ENCODE measurements around the gene BPIFA2. TPM values are rescaled to one million over a fixed set of nuclear protein-coding genes. Genes with fewer than 3 reads are reported as not detected.
"Not testable (repeated sequence)": the region's sequence is repeated elsewhere in the genome, so short reads cannot be mapped to it uniquely, and the experiment has no call there.

The BPIFA2 gene
- total RNA-seq (2012; rRNA removed) = not detected in 2 replicates

GRCh38 chr20:33167859-33168258 lies at the start of gene BPIFA2:
BPIFA2 (plus strand) TSS chr20:33168159; CDS start chr20:33169146, 987 bp downstream.
- Histone ChIP-seq H3K9ac (ENCODE audit: low read depth, low read length) (no peak within 1 kb of the TSS), H3K4me2 (ENCODE audit: low read length) (no peak within 1 kb of the TSS), H3K4me3 (ENCODE audit: low read length) (no peak within 1 kb of the TSS), H3K9me3 (replicated peaks; ENCODE audit: low read length) (peaks cover 6% of the 10 kb centered on the region), H3K36me3 (ENCODE audit: insufficient read depth, low read length) (no peaks in the 10 kb centered on the region), H3K4me1 (ENCODE audit: control insufficient read depth, insufficient read depth, low read length) (no peaks in the 10 kb centered on the region), H3K27me3 (ENCODE audit: control insufficient read depth, insufficient read depth, low read length) (peaks cover 2% of the 10 kb centered on the region)

- no peaks in the 10 kb centered on the region for H3K36me3 ChIP-seq (ENCODE audit: insufficient read depth, low read length)
- no peak overlapping the region for H3K9ac ChIP-seq (ENCODE audit: low read depth, low read length)
- H3K4me3 ChIP-seq (ENCODE audit: low read length) = no peak overlapping the region
- H3K27me3 ChIP-seq (ENCODE audit: control insufficient read depth, insufficient read depth, low read length) = peaks cover 2% of the 10 kb centered on the region
- H3K4me2 ChIP-seq (ENCODE audit: low read length) = no peak overlapping the region
- no peaks in the 10 kb centered on the region for H3K4me1 ChIP-seq (ENCODE audit: control insufficient read depth, insufficient read depth, low read length)
- H3K9me3 ChIP-seq (replicated peaks; ENCODE audit: low read length) = no peaks in the 10 kb centered on the region
These were observed 47.9 kb upstream of the BPIFA2 start for GRCh38 chr20:33119725-33120720.

GRCh38 chr20:33120934-33121333 lies 47.0 kb upstream of the BPIFA2 start:
- H3K4me2 ChIP-seq (ENCODE audit: low read length) = no peak overlapping the region
- no peak overlapping the region for H3K4me3 ChIP-seq (ENCODE audit: low read length)
- H3K9me3 ChIP-seq (replicated peaks; ENCODE audit: low read length) = no peaks in the 10 kb centered on the region
- no peak overlapping the region for H3K9ac ChIP-seq (ENCODE audit: low read depth, low read length)
- H3K36me3 ChIP-seq (ENCODE audit: insufficient read depth, low read length) = no peaks in the 10 kb centered on the region
- no peaks in the 10 kb centered on the region for H3K4me1 ChIP-seq (ENCODE audit: control insufficient read depth, insufficient read depth, low read length)
- peaks cover 7% of the 10 kb centered on the region for H3K27me3 ChIP-seq (ENCODE audit: control insufficient read depth, insufficient read depth, low read length)

- not testable (repeated sequence) for H3K36me3 ChIP-seq (ENCODE audit: insufficient read depth, low read length); H3K9me3 ChIP-seq (replicated peaks; ENCODE audit: low read length); H3K4me3 ChIP-seq (ENCODE audit: low read length); H3K9ac ChIP-seq (ENCODE audit: low read depth, low read length); H3K4me1 ChIP-seq (ENCODE audit: control insufficient read depth, insufficient read depth, low read length); H3K4me2 ChIP-seq (ENCODE audit: low read length)
- H3K27me3 ChIP-seq (ENCODE audit: control insufficient read depth, insufficient read depth, low read length) = peaks cover 16% of the 10 kb centered on the region
These were observed 45.7 kb upstream of the BPIFA2 start for GRCh38 chr20:33122297-33122696.

- Histone ChIP-seq H3K36me3 (ENCODE audit: insufficient read depth, low read length) (no peaks in the 10 kb centered on the region), H3K4me1 (ENCODE audit: control insufficient read depth, insufficient read depth, low read length) (no peaks in the 10 kb centered on the region), H3K27me3 (ENCODE audit: control insufficient read depth, insufficient read depth, low read length) (peaks cover 26% of the 10 kb centered on the region), H3K4me3 (ENCODE audit: low read length) (no peak overlapping the region), H3K9ac (ENCODE audit: low read depth, low read length) (no peak overlapping the region), H3K9me3 (replicated peaks; ENCODE audit: low read length) (no peaks in the 10 kb centered on the region), H3K4me2 (ENCODE audit: low read length) (no peak overlapping the region)
These were observed 43.7 kb upstream of the BPIFA2 start for GRCh38 chr20:33124261-33124660.

DNA sequence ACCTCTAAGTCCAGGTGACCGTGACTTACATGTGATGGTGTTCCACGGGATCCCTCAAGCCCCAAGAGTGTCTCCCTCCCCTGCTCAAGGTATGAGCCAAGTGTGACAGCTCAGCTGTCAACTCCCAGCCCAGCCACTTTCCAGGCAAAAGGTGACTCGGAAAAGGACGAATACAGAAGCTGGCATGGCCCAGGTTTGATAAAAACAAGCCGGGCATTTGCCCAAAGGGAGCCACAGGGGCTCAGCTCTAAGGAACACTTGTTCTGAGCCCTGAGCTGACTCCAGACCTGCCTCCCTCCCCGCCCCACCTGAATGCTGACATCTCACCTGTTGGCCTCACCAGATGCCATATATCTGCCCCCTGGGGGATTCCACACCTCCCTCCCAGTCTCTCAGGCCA lies 43.0 kb upstream of the BPIFA2 start:
- Histone ChIP-seq H3K4me2 (ENCODE audit: low read length) (no peak overlapping the region), H3K36me3 (ENCODE audit: insufficient read depth, low read length) (no peaks in the 10 kb centered on the region), H3K4me3 (ENCODE audit: low read length) (no peak overlapping the region), H3K9me3 (replicated peaks; ENCODE audit: low read length) (no peaks in the 10 kb centered on the region), H3K27me3 (ENCODE audit: control insufficient read depth, insufficient read depth, low read length) (peaks cover 27% of the 10 kb centered on the region), H3K9ac (ENCODE audit: low read depth, low read length) (no peak overlapping the region), H3K4me1 (ENCODE audit: control insufficient read depth, insufficient read depth, low read length) (no peaks in the 10 kb centered on the region)

- no peaks in the 10 kb centered on the region for H3K36me3 ChIP-seq (ENCODE audit: insufficient read depth, low read length)
- H3K9me3 ChIP-seq (replicated peaks; ENCODE audit: low read length) = no peaks in the 10 kb centered on the region
- no peak overlapping the region for H3K4me3 ChIP-seq (ENCODE audit: low read length)
- no peak overlapping the region for H3K9ac ChIP-seq (ENCODE audit: low read depth, low read length)
- H3K4me1 ChIP-seq (ENCODE audit: control insufficient read depth, insufficient read depth, low read length) = no peaks in the 10 kb centered on the region
- H3K4me2 ChIP-seq (ENCODE audit: low read length) = no peak overlapping the region
- H3K27me3 ChIP-seq (ENCODE audit: control insufficient read depth, insufficient read depth, low read length) = peaks cover 33% of the 10 kb centered on the region
These were observed 42.0 kb upstream of the BPIFA2 start for GRCh38 chr20:33125983-33126382.

- no peak overlapping the region for H3K4me3 ChIP-seq (ENCODE audit: low read length)
- no peaks in the 10 kb centered on the region for H3K9me3 ChIP-seq (replicated peaks; ENCODE audit: low read length)
These were observed 40.4 kb upstream of the BPIFA2 start for GRCh38 chr20:33127422-33128097.

GRCh38 chr20:33130568-33131061 lies 37.3 kb upstream of the BPIFA2 start:
- Histone ChIP-seq H3K4me1 (ENCODE audit: control insufficient read depth, insufficient read depth, low read length) (no peaks in the 10 kb centered on the region), H3K36me3 (ENCODE audit: insufficient read depth, low read length) (no peaks in the 10 kb centered on the region), H3K4me2 (ENCODE audit: low read length) (no peak overlapping the region), H3K4me3 (ENCODE audit: low read length) (no peak overlapping the region), H3K9ac (ENCODE audit: low read depth, low read length) (no peak overlapping the region), H3K9me3 (replicated peaks; ENCODE audit: low read length) (no peaks in the 10 kb centered on the region), H3K27me3 (ENCODE audit: control insufficient read depth, insufficient read depth, low read length) (peaks cover 36% of the 10 kb centered on the region)

More at GRCh38 chr20:33127422-33128097, 40.4 kb upstream of the BPIFA2 start:
- Histone ChIP-seq H3K9ac (ENCODE audit: low read depth, low read length) (no peak overlapping the region), H3K36me3 (ENCODE audit: insufficient read depth, low read length) (no peaks in the 10 kb centered on the region), H3K27me3 (ENCODE audit: control insufficient read depth, insufficient read depth, low read length) (peaks cover 39% of the 10 kb centered on the region), H3K4me2 (ENCODE audit: low read length) (no peak overlapping the region), H3K4me1 (ENCODE audit: control insufficient read depth, insufficient read depth, low read length) (no peaks in the 10 kb centered on the region)

DNA sequence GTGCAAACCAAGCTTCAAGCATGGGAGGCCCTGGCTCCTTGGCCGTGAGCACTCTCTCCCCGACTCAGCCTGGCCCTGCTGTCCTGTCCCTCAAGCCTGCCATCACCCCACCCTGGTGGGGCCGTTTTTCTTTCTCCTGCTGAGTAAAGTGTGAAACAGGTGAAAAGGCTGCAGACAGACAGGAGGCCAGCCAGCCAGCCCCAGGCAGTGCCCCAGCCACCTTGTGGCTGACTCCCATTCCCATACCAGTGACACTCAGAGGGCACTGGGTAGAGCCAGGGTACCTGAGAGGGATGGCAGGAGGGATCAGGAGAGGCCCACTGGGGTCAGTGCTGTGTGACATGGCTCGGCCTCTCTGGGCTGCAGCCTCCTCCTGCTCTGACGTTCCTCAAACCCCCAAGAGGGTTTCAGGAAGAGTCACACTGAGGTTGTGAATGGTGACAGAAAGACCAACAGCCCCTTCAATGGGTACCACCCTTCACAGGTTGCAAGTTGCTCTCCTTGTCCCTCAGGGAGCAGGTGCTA lies 35.9 kb upstream of the BPIFA2 start:
- Histone ChIP-seq H3K9me3 (replicated peaks; ENCODE audit: low read length) (no peaks in the 10 kb centered on the region), H3K4me3 (ENCODE audit: low read length) (no peak overlapping the region), H3K4me1 (ENCODE audit: control insufficient read depth, insufficient read depth, low read length) (no peaks in the 10 kb centered on the region), H3K4me2 (ENCODE audit: low read length) (no peak overlapping the region), H3K36me3 (ENCODE audit: insufficient read depth, low read length) (no peaks in the 10 kb centered on the region), H3K9ac (ENCODE audit: low read depth, low read length) (no peak overlapping the region), H3K27me3 (ENCODE audit: control insufficient read depth, insufficient read depth, low read length) (peaks cover 27% of the 10 kb centered on the region)

All from skeletal muscle satellite cell (primary cell).